ENCODE data around the gene CST9. TPM values are rescaled to one million over a fixed set of nuclear protein-coding genes. Genes with fewer than 3 reads are reported as not detected.

Gene CST9
- total RNA-seq, 1 experiment from 2014 or later, result not detected

GRCh38 chr20:23566199-23566932 is 39.4 kb downstream of the CST9 start:
- no peaks in the 10 kb centered on the region for H3K27me3 ChIP-seq (ENCODE audit: control insufficient read depth, insufficient read depth, low read length)
- CTCF ChIA-PET, result no interaction called here
- ATAC-seq (no peak), DNase-seq (ENCODE audit: low read depth, low spot score) (no peak)
- no peaks in the 10 kb centered on the region for H3K4me1 ChIP-seq (ENCODE audit: control insufficient read depth, insufficient read depth, low read length)
- in situ Hi-C loops (cut with HindIII; ENCODE audit: low pct_unique_long_range_greater_than_20kb, low sequenced_read_pairs) (no loop called here), intact Hi-C loops (cut with micrococcal nuclease; ENCODE audit: unreplicated experiment) (no loop called here)
- no peak overlapping the region for H3K4me3 ChIP-seq (ENCODE audit: low read depth in 2 of 2, low read length in 2 of 2)
- BruUV-seq (replicated peaks), result no TSS peak
- H3K27ac ChIP-seq (ENCODE audit: low read length), result no peak overlapping the region
- no peaks in the 10 kb centered on the region for H3K9me3 ChIP-seq (ENCODE audit: control insufficient read depth, insufficient read depth, low read depth, low read length)
- no peaks in the 10 kb centered on the region for H3K36me3 ChIP-seq (ENCODE audit: control insufficient read depth, insufficient read depth, low read length)
- TF ChIP-seq CTCF (IDR thresholded peaks at IDR 0.05), result no peak
- POLR2A ChIA-PET, result no interaction called here

- Histone ChIP-seq H3K36me3 (ENCODE audit: control insufficient read depth, insufficient read depth, low read length) (no peaks in the 10 kb centered on the region), H3K27me3 (ENCODE audit: control insufficient read depth, insufficient read depth, low read length) (no peaks in the 10 kb centered on the region), H3K9me3 (ENCODE audit: control insufficient read depth, insufficient read depth, low read depth, low read length) (no peaks in the 10 kb centered on the region), H3K27ac (ENCODE audit: low read length) (no peak overlapping the region), H3K4me3 (ENCODE audit: low read depth in 2 of 2, low read length in 2 of 2) (no peak overlapping the region), H3K4me1 (ENCODE audit: control insufficient read depth, insufficient read depth, low read length) (no peaks in the 10 kb centered on the region)
- in situ Hi-C loops (cut with HindIII; ENCODE audit: low pct_unique_long_range_greater_than_20kb, low sequenced_read_pairs) (no loop called here), intact Hi-C loops (cut with micrococcal nuclease; ENCODE audit: unreplicated experiment) (no loop called here)
- ATAC-seq (no peak), DNase-seq (ENCODE audit: low read depth, low spot score) (no peak)
- ChIA-PET POLR2A (no interaction called here), CTCF (no interaction called here)
- no TSS peak for BruUV-seq (replicated peaks)
- no peak for TF ChIP-seq CTCF (IDR thresholded peaks at IDR 0.05)
Measured at GRCh38 chr20:23565503-23566045, 40.1 kb downstream of the CST9 start.

- POLR2A ChIA-PET, result no interaction called here
- no peak for TF ChIP-seq TCF7L2 (IDR thresholded peaks at IDR 0.05; ENCODE audit: low read depth, low read length)
- no peak for TF ChIP-seq REST (IDR thresholded peaks at IDR 0.05; ENCODE audit: insufficient read depth in 1 of 2, low read depth in 2 of 2, low read length in 1 of 2)
- no peak for TF ChIP-seq POLR2AphosphoS5 (IDR thresholded peaks at IDR 0.05; ENCODE audit: low read depth, low read length)
- no peak for TF ChIP-seq CTCF (IDR thresholded peaks at IDR 0.05)
- no peak for TF ChIP-seq SIN3A (IDR thresholded peaks at IDR 0.05; ENCODE audit: borderline replicate concordance, insufficient read depth, low read depth, low read length)
- Histone ChIP-seq H3K27me3 (ENCODE audit: control insufficient read depth, insufficient read depth, low read length) (no peaks in the 10 kb centered on the region), H3K27ac (ENCODE audit: low read length) (no peak overlapping the region), H3K9me3 (ENCODE audit: control insufficient read depth, insufficient read depth, low read depth, low read length) (no peaks in the 10 kb centered on the region), H3K4me3 (ENCODE audit: low read depth in 2 of 2, low read length in 2 of 2) (no peak overlapping the region), H3K4me1 (ENCODE audit: control insufficient read depth, insufficient read depth, low read length) (no peaks in the 10 kb centered on the region), H3K36me3 (ENCODE audit: control insufficient read depth, insufficient read depth, low read length) (no peaks in the 10 kb centered on the region)
- DNase-seq (ENCODE audit: low read depth, low spot score) (no peak), ATAC-seq (no peak)
- intact Hi-C loops (cut with micrococcal nuclease; ENCODE audit: unreplicated experiment), result no loop called here
- no TSS peak for BruUV-seq (replicated peaks)
- CTCF ChIA-PET, result no interaction called here
- in situ Hi-C loops (cut with HindIII; ENCODE audit: low pct_unique_long_range_greater_than_20kb, low sequenced_read_pairs), result no loop called here
Measured at GRCh38 chr20:23564927-23565326, 40.8 kb downstream of the CST9 start.

Measured in Panc1 (cell line).